Neural progenitor cell (in vitro differentiated cells): ENCODE measurements around the gene CMTM8. TPM values are rescaled to one million over a fixed set of nuclear protein-coding genes. Genes with fewer than 3 reads are reported as not detected.
A peak's percentile ranks its signal among the peaks of the same experiment; 100 is the strongest.

Source experiments
- DNase-seq: peaks from one replicate; pipeline ENCODE4 v3.0.0-alpha.2; 2016; ENCODE audit warnings: low spot score
- H2AFZ ChIP-seq: fragments of 200-600 bp; sonication (generic); replicated peaks from 2 replicates; pipeline ENCODE4 v1.6.1; 2016; ENCODE audit warnings: antibody characterized with exemption
- H3F3A ChIP-seq: fragments of 200-600 bp; sonication (generic); 2 replicates; pipeline ENCODE4 v1.6.1; 2016; ENCODE audit warnings: antibody characterized with exemption, low read depth
- H3K27ac ChIP-seq: fragments of 200-600 bp; sonication (generic); 2 replicates; pipeline ENCODE4 v1.5.1; 2016; ENCODE audit warnings: mild to moderate bottlenecking
- H3K27me3 ChIP-seq: fragments of 200-600 bp; sonication (generic); 2 replicates; pipeline ENCODE4 v1.6.1; 2016; ENCODE audit warnings: mild to moderate bottlenecking, moderate library complexity
- H3K36me3 ChIP-seq: fragments of 200-600 bp; sonication (generic); 2 replicates; pipeline ENCODE4 v1.5.1; 2016
- H3K4me1 ChIP-seq: fragments of 200-600 bp; sonication (generic); 2 replicates; pipeline ENCODE4 v1.6.1; 2016; ENCODE audit warnings: mixed run types
- H3K4me2 ChIP-seq: fragments of 200-600 bp; sonication (generic); 2 replicates; pipeline ENCODE4 v1.6.1; 2016
- H3K4me3 ChIP-seq: fragments of 200-600 bp; sonication (generic); 2 replicates; pipeline ENCODE4 v1.5.1; 2016
- H3K79me2 ChIP-seq: fragments of 200-600 bp; sonication (generic); 2 replicates; pipeline ENCODE4 v1.6.1; 2016; ENCODE audit warnings: low read depth
- H3K9ac ChIP-seq: fragments of 200-600 bp; sonication (generic); 2 replicates; pipeline ENCODE4 v1.6.1; 2016
- H3K9me3 ChIP-seq: fragments of 200-600 bp; sonication (generic); 2 replicates; pipeline ENCODE4 v1.5.1; 2016; ENCODE audit warnings: low read depth
- H4K20me1 ChIP-seq: fragments of 200-600 bp; sonication (generic); 2 replicates; pipeline ENCODE4 v1.6.1; 2016; ENCODE audit warnings: low read depth
- H3K27ac Mint-ChIP-seq: 3 replicates; pipeline ENCODE4 v1.8.0; 2021; ENCODE audit warnings: mixed read lengths
- H3K27me3 Mint-ChIP-seq: 2 replicates; pipeline ENCODE4 v1.8.0; 2022; ENCODE audit warnings: low read depth, mild to moderate bottlenecking, inconsistent platforms, moderate library complexity, mixed read lengths; ENCODE audit not compliant: insufficient read depth
- H3K36me3 Mint-ChIP-seq: 3 replicates; pipeline ENCODE4 v1.8.0; 2021; ENCODE audit warnings: mixed read lengths
- H3K4me1 Mint-ChIP-seq: 3 replicates; pipeline ENCODE4 v1.8.0; 2021; ENCODE audit warnings: mixed read lengths
- H3K4me3 Mint-ChIP-seq: 3 replicates; pipeline ENCODE4 v1.8.0; 2021; ENCODE audit warnings: mild to moderate bottlenecking, moderate library complexity, mixed read lengths
- H3K9me3 Mint-ChIP-seq: 3 replicates; pipeline ENCODE4 v1.8.0; 2020; ENCODE audit warnings: mixed read lengths
- EZH2 ChIP-seq: fragments of 200-600 bp; sonication (generic); IDR thresholded peaks from 2 replicates; pipeline ENCODE4 v1.6.1; 2017; ENCODE audit warnings: antibody characterized with exemption, mild to moderate bottlenecking, moderate library complexity
- EZH2phosphoT487 ChIP-seq: fragments of 200-600 bp; sonication (generic); IDR thresholded peaks from 2 replicates; pipeline ENCODE4 v1.6.1; 2017; ENCODE audit warnings: antibody characterized with exemption
- total RNA-seq: library from RNA; depleted of rRNA; stranded (reverse); fragments of >200 nt; gene quantifications from 2 replicates; pipeline ENCODE4 v1.2.3, GENCODE V29; 2015; ENCODE audit warnings: low replicate concordance
- TF ChIP-seq, protein P1 (sequence below): fragments of 200-600 bp; sonication (generic); IDR thresholded peaks from 2 replicates; pipeline ENCODE4 v1.5.1; 2017; ENCODE audit warnings: antibody characterized with exemption, mild to moderate bottlenecking

The CMTM8 gene
- total RNA-seq, 1 donor from 2014 or later = 2.1 TPM

DNA sequence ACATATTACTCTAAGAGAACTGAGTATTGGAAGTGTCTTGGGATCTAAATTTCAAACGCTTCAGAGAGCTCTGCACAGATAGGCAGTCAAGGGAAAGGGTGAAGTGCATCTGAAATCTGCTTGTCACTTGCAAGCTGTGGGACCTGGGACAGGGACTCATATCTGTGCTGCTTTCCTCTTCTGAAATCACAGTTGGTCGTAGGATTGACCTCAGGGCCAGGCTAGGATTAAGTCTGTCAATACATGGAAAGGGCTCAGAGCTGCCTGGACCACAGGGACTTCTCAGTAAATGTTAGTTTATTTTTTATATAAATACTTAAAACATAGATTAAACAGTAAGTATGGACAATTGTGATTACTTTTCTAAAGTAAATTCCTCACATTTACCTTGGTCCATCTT, 78.5 kb downstream of the CMTM8 start:
- Histone ChIP-seq H3K4me2 (peak overlapping the region; percentile 4), H3K27me3 (no peaks in the 10 kb centered on the region), H2AFZ (no peak overlapping the region), H3K9ac (no peak overlapping the region), H4K20me1 (no peaks in the 10 kb centered on the region), H3K36me3 (no peaks in the 10 kb centered on the region), H3K27ac (peak overlapping the region; percentile 61), H3K9me3 (no peaks in the 10 kb centered on the region), H3K79me2 (peaks cover 2% of the 10 kb centered on the region), H3K4me1 (peaks cover 27% of the 10 kb centered on the region), H3K4me3 (no peak overlapping the region), H3F3A (peaks cover 24% of the 10 kb centered on the region)
- no peak for DNase-seq
- no peak overlapping the region for H3K4me3 Mint-ChIP-seq
- H3K27ac Mint-ChIP-seq = no peak overlapping the region
- peaks cover 37% of the 10 kb centered on the region for H3K4me1 Mint-ChIP-seq
- no peaks in the 10 kb centered on the region for H3K36me3 Mint-ChIP-seq
- H3K9me3 Mint-ChIP-seq = no peaks in the 10 kb centered on the region
- TF ChIP-seq EZH2 (no peak), EZH2phosphoT487 (no peak)
- TF ChIP-seq, protein P1, sequence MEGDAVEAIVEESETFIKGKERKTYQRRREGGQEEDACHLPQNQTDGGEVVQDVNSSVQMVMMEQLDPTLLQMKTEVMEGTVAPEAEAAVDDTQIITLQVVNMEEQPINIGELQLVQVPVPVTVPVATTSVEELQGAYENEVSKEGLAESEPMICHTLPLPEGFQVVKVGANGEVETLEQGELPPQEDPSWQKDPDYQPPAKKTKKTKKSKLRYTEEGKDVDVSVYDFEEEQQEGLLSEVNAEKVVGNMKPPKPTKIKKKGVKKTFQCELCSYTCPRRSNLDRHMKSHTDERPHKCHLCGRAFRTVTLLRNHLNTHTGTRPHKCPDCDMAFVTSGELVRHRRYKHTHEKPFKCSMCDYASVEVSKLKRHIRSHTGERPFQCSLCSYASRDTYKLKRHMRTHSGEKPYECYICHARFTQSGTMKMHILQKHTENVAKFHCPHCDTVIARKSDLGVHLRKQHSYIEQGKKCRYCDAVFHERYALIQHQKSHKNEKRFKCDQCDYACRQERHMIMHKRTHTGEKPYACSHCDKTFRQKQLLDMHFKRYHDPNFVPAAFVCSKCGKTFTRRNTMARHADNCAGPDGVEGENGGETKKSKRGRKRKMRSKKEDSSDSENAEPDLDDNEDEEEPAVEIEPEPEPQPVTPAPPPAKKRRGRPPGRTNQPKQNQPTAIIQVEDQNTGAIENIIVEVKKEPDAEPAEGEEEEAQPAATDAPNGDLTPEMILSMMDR = no peak
- peaks cover 2% of the 10 kb centered on the region for H3K27me3 Mint-ChIP-seq

DNA sequence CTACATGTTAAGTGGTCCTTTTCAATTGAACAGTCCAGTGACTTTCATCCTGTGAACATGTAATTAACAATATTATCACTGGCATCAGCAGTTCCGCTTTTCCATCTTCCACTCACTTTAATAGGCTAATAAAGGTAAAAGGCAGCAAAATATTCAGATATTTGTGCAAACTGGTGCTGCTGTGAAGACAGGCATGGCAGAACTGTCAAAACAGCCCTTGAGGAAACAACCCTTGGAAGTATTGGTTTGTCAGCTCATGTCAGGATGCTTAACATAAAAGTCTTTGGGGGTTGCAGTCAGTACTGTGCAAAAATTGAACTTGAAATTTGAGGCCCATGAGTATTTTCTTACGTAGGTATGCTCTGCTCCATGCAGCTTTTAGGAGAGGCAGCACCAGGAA, 81.1 kb downstream of the CMTM8 start:
- H3K27me3 ChIP-seq = no peaks in the 10 kb centered on the region
- H3F3A ChIP-seq = peaks cover 33% of the 10 kb centered on the region
- DNase-seq = no peak
- H3K9ac ChIP-seq = no peak overlapping the region
- peaks cover 55% of the 10 kb centered on the region for H3K4me1 Mint-ChIP-seq
- peaks cover 10% of the 10 kb centered on the region for H3K79me2 ChIP-seq
- H3K9me3 Mint-ChIP-seq = no peaks in the 10 kb centered on the region
- no peak overlapping the region for H3K4me3 ChIP-seq
- H3K27ac ChIP-seq = no peak overlapping the region
- peaks cover 42% of the 10 kb centered on the region for H3K4me1 ChIP-seq
- H3K36me3 Mint-ChIP-seq = no peaks in the 10 kb centered on the region
- no peak for TF ChIP-seq EZH2phosphoT487
- TF ChIP-seq, protein P1 = no peak
- no peak for TF ChIP-seq EZH2
- H3K36me3 ChIP-seq = no peaks in the 10 kb centered on the region
- H3K27ac Mint-ChIP-seq = no peak overlapping the region
- H3K4me3 Mint-ChIP-seq = no peak overlapping the region
- H2AFZ ChIP-seq = no peak overlapping the region
- no peak overlapping the region for H3K4me2 ChIP-seq
- H3K9me3 ChIP-seq = no peaks in the 10 kb centered on the region
- peaks cover 2% of the 10 kb centered on the region for H3K27me3 Mint-ChIP-seq
- no peaks in the 10 kb centered on the region for H4K20me1 ChIP-seq

DNA sequence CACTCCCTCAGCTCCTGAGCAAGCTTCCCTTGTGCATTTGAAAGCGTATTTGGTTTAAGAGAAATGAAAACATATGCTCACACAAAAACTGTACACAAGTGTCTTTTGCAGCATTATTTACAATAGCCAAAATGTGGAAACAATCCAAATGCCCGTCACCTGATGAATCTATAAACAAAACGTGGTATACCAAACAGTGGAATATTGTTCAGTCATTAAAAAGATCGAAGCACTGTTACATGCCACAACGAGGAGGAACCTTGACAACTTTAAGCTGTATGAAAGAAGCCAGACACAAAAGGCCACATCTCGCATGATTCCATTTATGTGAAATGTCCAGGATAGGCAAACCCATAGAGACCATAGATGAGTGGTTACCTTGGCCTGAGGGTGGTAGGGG, 81.6 kb downstream of the CMTM8 start:
- Mint-ChIP-seq H3K4me3 (no peak overlapping the region), H3K27ac (peak overlapping the region; percentile 72), H3K36me3 (no peaks in the 10 kb centered on the region), H3K27me3 (peaks cover 2% of the 10 kb centered on the region), H3K9me3 (no peaks in the 10 kb centered on the region), H3K4me1 (peaks cover 60% of the 10 kb centered on the region)
- no peak for DNase-seq
- Histone ChIP-seq H3K4me1 (peaks cover 47% of the 10 kb centered on the region), H3K4me2 (no peak overlapping the region), H4K20me1 (no peaks in the 10 kb centered on the region), H3K27me3 (no peaks in the 10 kb centered on the region), H3K79me2 (peaks cover 10% of the 10 kb centered on the region), H2AFZ (no peak overlapping the region), H3K27ac (no peak overlapping the region), H3K36me3 (no peaks in the 10 kb centered on the region), H3K4me3 (no peak overlapping the region), H3K9me3 (no peaks in the 10 kb centered on the region), H3K9ac (no peak overlapping the region), H3F3A (peaks cover 38% of the 10 kb centered on the region)
- TF ChIP-seq, protein P1 = no peak
- TF ChIP-seq EZH2phosphoT487 (no peak), EZH2 (no peak)
